Bone marrow (tissue), 2 donors: Measurements from ENCODE around the gene PCED1B.
"Not testable (repeated sequence)": the region's sequence is repeated elsewhere in the genome, so short reads cannot be mapped to it uniquely, and the experiment has no call there.

Source experiments
- DNase-seq, 2 donors: peaks; one replicate each; lab custom pipeline; 2025; lab: John Stamatoyannopoulos, UW

The PCED1B gene

DNA sequence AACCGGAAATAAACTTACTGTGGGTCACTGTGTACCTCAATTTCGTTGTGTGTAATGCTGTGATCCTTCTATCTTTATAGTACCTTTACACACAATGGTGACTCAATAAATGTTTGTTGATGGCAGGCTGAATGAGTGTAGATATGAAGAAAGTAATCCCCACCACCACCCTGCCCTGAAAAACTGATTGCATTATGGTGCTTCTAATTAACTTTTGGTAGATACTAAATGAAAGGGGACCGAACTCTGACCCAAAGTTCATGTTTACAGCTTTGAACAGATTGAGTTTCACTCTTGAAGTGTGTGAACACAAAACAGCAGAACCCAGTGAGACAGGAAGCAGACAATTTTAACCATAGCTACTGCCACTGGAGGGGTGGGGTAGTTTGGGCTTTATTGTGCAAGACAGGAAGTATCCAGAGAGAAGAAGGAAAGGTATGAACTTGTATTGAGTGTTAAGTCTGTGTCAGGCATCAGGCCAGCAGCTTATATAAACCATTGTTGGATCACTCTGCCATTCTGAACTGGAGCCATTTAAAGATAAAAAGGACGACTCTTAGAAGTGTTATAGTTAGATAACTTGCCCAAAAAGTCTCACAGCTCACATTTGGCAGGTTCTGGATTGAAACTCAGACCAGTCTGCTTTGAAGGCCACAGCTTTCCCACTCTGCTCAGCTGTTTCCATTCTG lies 197.3 kb downstream of the PCED1B start:
- DNase-seq = peak in 1 of 2 donors; percentile 93

DNA sequence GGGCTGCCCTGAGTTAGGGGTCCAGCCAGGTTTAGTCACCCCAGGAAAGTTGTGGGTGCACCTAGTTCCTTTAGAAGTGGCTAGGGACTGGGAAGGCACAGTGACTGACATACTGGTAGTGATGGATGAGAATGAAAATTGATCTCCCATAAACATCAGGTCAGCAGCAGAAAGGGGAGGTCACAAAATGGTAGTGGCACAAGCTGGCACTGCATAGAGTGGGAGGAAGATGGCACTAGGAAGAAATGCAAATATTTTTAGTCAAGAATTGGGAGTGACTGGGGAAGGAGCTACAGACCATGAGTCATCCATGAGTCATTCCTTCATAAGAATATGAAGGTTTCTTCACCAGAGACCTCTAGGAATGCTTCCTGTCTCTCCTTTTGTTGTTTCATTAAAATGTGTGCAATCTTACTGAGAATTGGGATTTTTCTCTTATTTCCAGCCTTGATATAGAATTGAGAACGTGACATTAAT lies 198.6 kb downstream of the PCED1B start:
- peak in 1 of 2 donors; percentile 84 for DNase-seq

DNA sequence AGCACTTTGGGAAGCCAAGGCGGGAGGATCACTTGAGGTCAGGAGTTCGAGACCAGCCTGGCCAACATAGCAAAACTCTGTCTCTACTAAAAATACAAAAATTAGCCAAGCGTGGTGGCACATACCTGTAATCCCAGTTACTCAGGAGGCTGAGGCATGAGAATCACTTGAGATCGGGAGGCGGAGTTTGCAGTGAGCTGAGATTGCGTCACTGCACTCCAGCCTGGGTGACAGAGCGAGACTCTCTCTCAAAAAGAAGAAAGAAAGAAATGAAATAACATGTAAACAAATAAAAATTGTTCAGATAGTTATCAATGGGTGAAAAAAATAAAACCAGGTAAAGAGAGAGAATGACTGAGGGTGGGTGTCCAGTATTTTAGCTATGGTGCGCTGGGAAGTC lies 200.3 kb downstream of the PCED1B start:
- DNase-seq = not testable (repeated sequence)

DNA sequence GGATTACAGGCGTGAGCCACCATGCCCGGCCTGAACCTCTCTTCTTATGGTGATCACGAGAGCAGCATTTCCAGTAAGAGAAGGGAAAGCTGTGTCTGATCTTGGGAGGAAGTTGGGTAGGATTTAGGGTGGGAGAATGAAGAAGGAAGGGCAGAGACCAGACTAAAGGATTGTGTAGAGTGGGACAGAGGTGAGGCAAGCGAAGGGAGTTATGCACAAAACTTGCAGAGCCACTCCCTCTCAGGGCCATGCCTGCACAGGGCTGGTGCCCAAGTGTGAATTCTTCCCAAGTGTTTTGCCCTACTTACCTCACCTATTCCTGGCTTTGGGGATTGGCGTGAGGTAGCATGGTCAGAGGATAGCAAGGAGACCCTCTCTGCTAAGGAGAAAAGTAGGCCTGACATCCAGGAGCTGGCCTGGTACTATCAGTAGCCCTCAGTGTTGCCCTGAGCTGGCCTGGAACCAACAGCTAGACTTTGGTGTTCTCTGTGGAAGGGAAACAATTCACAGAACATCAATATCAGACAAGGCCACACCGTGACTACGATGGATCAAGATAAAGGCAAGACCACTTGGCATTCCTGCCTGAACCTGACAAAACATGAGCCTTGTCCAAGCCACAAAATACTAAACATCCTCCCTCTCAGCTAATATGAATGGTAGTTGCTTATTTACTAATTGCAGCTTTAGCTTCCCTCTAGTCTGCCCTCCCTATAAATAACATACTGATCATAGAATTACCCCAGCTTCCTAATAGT lies 201.3 kb downstream of the PCED1B start:
- DNase-seq = no peak

DNA sequence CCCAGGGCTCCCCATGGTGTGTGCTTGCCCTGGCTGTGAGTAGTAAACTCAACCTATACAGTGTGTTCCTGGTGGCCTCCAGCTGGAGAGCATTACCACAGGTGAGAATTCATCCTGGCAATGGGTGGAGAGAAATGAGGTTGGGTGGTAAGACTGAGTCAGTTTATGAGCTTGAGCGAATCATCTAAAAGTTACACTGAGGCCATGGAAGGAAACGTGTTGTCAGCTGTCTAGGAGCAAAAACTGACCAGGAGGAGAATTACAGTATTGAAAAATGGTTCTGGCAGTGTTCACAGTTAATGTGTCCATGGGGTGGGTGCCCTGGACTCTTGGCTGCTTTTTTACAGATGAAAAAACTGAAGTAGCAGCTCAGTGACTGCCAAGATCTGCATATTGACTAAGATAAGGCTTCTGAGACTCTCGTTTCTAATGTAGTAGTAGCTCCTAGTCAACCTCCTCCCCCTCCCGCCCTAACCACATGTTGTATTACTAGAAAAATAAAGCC lies 202.3 kb downstream of the PCED1B start:
- no peak for DNase-seq

DNA sequence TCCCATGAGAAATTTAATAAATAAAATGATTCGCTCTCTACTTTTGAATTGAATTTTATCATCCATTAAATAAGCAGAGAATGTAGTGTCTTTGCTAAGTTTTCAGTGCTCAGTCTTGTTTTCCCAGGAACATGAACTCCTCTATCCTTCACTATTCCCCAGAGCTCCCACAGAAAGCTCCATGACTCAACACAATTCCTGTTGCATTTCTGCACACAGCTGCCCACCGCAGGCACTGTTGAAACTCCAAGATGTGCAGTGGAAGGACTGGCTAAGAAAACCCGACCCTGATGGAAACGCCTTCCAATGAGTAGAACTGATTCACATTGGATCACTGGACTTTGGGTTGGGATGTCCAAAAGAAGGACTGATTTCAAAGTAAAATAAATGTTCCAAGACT lies 202.8 kb downstream of the PCED1B start:
- DNase-seq = no peak
